ENCODE measurements around the gene TSTD2.
"Not testable (repeated sequence)": the region's sequence is repeated elsewhere in the genome, so short reads cannot be mapped to it uniquely, and the experiment has no call there.

TSTD2 gene

DNA sequence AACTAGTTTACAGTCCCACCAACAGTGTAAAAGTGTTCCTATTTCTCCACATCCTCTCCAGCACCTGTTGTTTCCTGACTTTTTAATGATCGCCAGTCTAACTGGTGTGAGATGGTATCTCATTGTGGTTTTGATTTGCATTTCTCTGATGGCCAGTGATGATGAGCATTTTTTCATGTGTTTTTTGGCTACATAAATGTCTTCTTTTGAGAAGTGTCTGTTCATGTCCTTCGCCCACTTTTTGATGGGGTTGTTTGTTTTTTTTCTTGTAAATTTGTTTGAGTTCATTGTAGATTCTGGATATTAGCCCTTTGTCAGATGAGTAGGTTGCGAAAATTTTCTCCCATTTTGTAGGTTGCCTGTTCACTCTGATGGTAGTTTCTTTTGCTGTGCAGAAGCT lies 51.6 kb downstream of the TSTD2 start:
- DNase-seq, result not testable (repeated sequence)

DNA sequence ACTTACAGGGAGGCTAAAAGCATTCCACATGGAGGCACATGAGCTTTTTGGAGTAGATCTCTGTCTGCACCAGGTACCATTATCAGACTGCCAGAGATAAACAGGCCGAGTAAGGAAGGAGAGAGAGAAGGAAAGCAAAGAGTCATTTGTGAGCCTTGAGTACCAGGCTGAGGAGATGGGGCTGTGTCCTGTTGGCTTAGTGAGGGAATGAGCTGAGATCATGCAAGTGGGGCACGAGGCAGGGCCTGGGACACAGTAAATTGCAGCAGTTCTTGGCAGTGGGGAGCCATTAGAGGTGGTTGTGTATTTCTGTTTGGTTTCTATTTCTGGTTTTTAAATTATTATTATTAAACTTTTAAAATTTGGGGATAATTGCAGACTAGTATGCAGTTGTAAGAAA lies 53.3 kb downstream of the TSTD2 start:
- no peak for DNase-seq

DNA sequence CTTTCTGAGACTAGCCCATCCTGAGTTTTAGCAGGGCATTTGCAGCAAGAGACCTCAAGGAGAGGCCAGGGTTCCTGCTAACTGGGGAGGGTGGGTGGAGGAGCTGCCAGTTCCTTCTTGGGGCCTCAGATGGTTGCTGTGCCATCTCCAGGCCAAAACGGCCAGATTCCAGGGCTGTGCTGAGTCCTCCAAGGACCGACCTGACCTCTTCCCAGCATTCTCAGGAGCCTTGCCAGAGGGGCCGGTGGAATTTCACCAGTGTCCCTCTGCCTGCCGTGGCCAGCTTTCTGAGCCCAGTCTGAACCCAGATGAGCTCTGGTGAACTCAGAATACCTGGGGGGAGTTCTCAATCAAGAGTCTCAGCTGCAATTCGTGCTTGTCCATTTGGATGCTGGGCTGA lies 54.3 kb downstream of the TSTD2 start:
- DNase-seq, result no peak

DNA sequence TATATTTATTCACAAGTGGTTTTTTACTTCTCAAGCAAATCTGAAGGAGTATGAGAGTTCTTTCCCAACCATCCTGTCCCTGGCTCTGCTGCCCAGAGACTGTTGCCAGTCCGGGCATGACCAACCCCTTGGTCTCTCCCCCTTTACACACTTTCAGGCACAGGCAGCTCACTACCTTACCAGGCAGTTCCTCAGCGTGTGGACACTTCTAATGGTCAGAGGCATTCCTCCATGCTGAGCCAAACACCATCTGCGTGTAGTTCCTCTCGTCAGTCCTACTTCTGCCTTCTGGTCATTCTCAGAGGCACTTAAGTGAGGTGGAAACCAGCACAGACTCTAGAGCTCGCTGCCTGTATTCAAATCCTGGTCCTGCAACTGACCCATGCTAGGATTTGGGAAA lies 56.1 kb downstream of the TSTD2 start:
- DNase-seq, result no peak

DNA sequence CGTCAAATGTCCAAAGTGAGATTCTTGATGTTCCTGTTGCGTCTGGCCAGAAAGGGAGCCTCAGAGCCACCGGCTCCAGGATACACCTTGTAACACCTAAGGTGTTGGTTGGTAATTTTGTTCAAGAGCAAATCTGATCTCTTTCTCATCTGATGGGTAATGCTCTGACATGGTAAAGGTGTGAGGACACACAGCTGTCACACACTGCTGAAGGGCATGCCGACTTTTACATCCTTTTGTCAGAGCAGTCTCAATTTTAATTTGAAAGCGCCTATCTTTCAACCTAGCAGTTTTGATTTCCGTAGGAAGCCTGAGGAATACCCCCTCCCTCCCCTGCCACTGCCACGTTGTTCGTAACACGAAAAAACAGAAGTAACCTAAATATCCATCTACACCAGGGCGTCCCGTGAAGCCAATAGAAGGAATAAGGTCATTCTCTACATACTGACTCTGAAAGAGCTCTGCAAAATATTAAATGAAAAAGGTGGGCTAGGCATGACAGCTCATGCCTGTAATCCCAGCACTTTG lies 57.4 kb downstream of the TSTD2 start:
- DNase-seq, result no peak

DNA sequence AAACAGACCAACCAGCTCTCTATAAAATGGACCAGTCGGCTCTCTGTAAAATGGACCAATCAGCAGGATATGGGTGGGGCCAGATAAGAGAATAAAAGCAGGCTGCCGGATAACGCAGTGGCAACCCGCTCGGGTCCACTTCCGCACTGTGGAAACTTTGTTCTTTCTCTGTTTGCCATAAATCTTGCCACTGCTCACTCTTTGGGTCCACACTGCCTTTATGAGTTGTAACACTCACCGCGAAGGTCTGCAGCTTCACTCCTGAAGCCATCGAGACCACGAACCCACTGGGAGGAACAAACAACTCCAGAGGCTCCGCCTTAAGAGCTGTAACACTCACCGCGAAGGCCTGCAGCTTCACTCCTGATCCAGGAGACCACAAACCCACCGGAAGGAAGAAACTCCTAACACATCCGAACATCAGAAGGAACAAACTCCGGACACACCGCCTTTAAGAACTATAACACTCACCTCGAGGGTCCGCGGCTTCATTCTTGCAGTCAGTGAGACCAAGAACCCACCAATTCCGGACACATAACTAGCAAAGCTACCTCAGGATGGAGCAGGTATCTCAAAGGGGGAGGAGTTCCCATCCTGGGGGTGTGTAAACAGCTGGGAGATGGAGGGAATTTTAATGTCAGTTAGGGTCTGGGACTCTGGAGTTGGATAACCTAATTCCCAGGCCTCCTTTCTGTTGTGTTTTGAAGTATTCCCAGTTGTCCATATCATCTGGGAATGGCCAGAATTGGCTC lies 58.1 kb downstream of the TSTD2 start:
- peak; percentile 23 for DNase-seq

DNA sequence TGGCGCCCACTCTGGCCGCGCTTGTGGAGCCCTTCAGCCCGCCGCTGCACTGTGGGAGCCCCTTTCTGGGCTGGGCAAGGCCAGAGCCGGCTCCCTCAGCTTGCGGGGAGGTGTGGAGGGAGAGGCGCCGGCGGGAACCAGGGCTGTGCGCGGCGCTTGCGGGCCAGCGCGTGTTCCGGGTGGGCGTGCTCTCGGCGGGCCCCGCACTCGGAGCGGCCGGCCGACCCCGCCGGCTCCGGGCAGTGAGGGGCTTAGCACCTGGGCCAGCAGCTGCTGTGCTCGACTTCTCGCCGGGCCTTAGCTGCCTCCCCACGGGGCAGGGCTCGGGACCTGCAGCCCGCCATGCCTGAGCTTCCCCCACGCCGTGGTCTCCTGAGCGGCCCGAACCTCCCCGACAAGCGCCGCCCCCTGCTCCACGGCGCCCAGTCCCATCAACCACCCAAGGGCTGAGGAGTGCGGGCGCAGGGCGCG lies 59.0 kb downstream of the TSTD2 start:
- DNase-seq, result not testable (repeated sequence)

DNA sequence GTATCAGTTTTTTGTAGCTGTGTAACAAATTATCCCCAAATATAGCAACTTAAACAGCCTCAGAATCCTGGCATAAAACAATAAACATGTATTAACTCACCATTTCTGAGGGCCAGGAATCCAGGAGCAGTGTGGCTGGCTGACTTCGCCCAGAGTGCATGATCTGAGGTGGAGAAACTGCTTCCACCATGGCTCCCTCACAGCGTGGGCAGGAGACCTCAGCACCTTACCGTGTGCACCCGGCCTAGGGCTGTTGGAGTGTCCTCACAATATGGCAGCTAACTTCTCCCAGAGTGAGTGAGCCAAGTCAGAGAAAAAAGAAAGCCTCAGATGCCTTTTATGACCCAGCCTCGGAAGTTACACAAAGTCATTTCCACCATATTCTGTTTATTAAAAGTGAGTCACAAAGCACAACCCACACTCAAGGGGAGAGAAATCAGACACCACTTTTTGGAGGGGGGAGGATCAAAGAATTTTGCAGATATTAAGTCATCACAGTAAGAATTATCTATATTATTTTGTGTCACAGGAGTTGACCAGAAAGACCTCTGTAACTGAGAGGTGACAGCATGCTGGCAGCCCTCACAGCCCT lies 59.6 kb downstream of the TSTD2 start:
- no peak for DNase-seq

DNA sequence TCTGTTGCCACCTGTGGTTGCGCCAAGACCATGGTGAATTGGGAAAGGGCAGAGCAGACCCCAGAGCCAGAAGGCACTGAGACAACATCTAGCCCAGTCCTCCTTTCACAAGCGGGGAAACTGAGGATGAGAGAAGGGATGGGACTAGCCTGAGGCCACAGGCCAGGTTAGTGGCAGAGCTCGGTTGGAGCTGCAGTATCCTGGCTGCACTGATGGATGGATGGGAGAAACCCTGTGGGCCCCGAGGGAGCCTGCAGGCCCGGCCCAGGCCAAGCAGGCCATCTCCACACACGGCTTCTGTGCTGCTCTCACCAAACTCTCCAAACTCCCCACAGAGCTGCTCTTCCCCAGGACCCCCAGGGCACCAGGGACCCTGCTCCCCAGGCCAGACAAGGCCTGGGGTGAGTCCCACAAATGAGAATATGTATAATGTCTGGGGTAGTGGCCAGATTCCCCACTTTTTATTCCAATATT lies 60.2 kb downstream of the TSTD2 start:
- no peak for DNase-seq

DNA sequence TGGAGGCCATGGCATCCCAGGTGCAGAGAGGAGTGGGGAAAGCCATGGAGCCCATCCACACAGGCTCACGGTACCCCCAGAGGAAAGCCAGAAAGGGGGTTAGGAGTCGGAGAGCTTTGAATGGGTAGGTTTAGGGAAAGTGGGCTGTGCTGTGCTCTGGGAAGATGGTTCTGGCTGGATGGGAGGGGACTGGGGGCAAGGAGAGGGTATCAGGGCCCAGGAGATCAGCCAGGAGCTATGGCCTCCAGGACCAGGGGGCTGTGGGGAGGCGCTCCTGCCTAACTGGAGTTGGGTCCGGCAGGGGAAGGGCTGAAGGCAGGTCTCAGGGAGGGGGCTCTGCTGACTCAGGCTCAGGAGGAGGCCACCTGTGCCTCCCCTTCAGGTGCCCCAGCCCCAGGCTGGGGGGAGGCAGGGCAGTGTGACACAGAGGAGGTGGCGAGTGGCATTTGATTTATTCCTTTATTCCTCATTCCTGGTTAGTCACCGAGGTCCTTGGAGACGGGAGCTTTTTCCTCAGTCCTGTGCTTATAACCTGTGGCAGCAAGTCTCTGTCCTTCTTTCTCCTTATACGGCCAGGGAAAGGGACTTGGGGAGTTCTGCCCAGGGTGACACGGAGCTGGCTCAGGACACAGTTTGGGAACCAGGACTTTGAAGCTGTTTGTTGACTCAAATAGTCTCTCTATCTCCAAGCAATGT lies 60.8 kb downstream of the TSTD2 start:
- DNase-seq, result no peak

DNA sequence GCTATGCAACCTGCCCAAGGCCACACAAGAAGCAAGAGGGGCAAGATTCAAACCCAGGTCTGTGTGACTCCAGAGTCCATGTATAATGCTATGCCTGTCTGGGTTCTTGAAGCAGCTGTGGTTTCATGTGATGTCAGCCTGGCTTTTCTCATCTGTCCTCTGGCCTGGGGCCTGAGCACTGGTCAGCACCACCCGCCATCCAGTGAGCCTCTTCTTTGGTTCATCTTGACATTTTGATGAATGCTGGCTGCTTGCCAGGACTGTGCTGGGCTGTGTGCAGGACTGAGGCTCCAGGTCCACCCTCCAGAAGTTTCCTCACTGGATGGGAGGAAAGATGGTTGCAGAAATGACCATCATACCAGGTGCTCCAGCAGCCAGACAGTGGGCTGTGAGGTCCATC lies 61.5 kb downstream of the TSTD2 start:
- no peak for DNase-seq

DNA sequence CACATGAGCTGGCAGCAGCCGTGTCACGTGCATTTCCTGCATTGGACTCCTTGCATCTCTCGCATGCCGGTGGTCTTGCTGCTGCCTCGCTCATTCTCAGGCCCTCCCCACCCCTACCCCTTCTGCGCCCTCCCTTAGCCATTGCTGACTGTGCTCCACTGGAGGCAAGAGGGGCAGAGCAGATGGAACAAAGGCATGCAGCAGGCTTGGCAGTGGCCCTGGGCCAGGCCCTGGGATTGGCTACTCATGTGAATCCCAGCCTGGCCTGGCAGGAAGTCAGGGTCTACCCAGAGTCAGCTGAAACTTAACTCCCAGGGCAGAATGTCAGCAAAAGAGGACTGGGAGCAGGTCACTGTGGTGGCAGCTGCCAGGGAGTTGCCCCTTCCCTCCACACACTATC lies 62.3 kb downstream of the TSTD2 start:
- no peak for DNase-seq

DNA sequence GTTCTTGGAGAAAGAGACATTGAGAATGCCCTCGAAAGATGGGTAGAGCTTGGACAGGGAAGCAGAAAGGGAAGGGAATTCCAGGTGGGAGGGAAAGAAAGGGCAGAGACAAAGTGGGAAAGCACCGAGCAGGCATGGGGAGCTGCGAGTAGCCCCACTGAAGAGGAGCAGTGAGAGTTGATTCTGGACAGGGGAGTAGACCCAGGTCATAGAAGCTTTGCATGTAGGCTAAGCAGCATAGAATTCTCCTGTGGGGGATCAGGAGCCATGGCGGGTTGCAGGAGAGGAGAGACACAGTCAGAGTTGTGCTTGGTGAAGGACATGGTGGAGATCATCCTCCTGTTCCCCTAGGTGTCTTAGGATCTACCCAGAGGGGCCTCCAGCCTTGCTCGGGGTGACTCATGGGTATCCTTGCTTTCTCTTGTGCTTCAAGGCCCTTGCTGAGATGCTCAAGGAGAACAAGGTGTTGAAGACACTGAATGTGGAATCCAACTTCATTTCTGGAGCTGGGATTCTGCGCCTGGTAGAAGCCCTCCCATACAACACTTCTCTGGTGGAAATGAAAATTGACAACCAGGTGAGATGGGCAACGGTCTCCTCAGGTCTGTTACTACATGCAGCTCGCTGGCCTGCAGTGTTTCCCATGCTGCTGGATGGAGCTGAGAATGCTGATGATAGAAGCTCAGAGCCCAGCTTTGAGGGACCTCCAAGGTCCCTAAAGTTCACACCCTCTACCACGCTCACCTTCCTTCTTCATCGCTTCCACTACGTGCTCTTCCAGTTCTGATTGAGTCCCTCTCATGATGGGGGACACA lies 64.5 kb downstream of the TSTD2 start:
- no peak for DNase-seq

DNA sequence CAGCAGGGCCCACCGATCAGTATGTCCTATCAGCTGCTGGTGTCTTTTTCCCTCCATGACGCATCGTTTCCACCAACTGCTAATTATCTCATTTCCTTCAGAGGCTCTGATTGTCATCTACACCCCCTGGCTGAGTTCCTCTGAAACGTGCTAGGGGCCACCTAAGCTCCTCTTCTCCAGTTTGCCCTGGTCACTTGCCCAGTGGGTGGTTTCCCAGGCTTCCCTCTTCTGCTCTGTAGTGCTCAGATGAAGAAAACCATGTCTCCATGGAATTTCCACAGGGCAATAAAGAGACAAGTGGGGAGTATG lies 65.3 kb downstream of the TSTD2 start:
- peak; percentile 28 for DNase-seq

DNA sequence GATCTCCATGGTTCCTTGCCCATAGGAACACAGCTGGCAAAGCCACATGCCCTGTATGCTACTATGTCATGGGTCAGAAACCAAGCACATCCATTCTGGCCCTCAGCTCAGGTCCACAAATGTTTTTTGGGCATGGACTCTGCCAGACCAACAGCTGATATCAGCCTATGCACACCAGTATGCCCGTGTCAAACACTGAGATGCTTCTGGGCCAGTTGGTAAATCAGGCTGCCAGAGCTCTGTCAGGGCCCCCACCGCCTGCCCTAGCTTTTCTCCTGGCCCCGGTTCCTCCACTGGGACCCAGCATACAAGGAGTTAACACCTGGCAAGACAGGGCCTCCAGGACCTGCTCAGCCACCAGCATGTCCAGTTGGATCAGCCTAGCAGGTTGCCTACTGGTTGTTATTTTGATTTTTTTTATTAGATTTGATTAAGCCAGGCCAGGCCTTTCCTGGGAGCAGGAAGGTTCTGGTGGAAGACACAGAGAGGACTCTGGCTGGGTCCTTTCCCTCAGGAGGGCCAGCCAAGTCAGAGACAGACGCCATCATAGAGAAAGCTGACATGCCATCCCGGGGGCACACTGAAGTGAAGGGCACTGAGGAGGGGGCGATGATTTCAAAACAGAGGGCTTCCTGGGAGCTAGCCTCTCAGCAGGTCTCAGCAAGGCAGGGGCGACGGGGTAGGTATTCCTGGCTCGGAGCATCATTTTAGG lies 65.8 kb downstream of the TSTD2 start:
- no peak for DNase-seq

DNA sequence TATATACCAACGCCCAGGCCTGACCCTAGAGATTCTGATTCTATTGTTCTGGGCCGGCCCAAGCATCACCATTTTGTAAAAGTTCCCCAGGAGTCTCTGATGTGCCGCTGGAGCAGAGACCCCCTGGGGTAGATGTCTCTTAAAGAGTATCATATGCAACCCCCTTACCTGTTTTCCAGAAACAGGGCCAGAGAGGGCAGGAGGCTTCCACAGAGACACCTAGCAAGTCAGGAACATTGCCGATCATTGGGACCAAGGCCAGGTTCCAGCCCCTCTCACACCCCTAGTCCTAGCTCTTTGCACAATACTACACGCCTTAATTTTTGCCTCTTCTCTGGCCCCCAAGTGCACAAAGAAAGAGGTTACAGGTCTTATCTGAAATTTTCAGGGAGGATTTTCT lies 67.9 kb downstream of the TSTD2 start:
- DNase-seq, result no peak

DNA sequence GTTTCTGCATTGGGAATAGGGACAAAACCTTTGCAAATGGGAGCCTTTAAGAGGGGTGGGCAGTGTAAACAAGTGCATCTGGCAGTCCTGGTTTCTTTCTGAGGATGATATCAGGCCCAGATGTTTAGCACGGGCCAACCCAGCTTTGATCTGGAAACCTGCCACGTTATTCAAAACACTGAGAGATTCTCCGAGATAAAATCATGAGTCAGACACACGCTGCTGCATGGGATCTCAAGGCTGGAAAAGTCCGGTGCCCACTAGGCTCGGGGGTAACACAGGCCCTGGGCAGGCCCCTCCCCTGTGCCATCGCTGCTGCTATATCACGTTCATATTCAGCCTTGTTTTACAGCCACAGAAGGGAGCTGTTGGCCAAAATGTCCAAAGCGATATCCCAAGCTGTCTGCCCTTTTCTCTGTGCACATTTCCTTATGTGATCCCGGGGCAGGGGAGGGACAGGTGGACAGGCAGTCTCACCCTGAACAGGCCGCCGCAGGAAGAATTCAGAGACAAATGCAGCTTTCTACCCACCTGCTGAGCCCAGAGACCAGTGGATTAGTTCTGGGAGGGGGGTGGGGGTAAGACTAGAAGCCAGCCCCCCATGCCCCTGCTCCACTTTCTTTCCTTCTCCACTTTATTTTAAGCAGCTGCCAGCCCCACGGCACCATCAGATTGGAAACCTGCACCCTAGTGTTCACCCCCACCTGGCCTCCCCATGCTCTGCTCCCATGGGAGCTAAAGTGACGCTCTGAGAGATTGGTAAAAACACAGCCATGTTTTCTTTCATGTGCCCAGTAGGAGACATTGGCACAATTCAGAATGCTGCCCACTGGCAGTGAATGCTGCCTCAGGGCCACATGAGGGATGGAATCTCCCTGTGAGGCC lies 68.6 kb downstream of the TSTD2 start:
- no peak for DNase-seq

DNA sequence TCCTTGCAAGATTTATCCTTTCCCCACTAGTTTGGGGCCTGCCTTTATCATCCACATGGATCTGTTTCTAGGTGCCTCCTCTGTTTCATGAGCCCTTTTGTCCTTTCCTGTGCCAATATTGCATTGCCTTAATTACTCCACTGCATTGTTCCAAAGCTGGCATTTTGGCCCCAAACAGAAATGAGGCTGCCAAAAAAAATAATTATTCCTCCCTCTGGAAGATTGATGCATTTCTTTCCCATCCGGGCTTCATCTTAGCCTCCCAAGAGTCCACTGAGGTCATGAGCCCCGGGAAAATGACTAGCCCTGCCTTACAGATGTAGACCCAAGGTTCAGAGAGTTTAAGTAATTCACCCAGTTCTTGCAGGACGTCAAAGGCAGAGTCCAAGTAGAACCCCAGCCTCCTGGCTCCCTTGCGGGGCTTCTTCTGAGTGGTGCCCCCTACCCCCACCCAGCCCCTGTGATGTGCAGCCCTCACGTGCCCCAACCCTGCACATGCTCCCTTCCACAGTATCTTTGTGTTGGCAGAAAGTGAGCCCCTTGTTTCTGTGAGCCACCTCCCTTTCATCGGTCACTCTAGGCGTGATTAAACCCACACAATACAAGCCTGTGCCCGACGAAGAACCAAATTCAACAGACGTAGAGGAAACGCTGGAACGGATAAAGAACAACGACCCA lies 69.6 kb downstream of the TSTD2 start:
- DNase-seq, result no peak

DNA sequence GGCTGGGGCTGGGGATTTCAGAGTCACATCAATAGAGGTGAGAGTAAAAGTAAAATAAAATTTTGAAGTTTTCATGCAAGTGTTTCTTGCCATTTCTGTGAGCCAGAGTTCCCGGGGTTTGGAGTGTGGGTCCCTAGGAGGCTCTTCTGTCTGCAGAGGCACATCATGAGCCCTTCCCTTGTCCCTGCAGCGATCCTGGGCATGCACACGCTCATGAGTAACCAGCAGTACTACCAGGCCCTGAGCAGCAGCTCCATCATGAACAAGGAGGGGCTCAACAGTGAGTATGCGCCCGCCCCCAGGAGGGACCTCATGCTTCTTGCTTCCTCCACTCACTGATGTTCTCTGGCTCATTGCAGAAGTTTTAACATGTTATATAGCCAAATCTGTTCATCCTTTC lies 70.6 kb downstream of the TSTD2 start:
- no peak for DNase-seq

DNA sequence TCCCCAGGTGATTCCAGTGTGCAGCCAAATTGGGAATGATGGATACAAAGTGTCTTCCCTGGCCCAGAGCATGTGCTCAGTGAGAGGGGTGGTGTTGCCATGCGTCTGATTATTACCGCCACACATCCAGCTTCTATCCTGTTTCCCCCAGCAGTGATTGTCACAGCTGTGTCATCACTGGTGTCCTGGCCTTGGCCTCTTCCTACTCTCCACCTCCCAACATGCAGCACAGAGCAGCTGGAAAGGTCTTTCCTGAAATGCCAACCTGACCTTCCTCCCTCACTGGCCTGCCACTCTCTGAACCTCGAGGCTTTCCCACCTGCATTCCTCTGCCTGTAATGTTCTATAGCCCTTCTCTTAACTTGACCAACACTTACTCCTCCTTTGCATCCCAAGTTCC lies 71.7 kb downstream of the TSTD2 start:
- no peak for DNase-seq

DNA sequence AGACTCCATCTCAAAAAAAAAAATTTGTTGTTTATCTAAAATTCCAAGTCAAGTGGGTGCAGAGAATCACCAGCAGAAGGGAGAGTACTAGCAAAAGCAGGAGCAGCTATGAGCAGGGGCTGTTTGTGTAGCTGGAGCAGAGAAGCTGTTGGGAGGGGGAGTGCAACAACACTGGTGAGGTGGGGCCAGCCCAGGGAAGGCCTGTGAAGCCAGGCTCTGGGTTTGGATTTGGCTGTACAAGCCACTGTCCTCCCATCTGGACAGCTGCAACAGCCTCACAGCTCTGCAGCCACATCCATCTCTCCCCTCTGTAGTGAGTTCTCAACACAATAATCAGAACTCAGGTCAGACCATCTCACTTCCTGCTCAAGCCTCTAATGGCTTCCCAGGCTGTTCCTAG lies 72.3 kb downstream of the TSTD2 start:
- no peak for DNase-seq
